Stimulated activated CD4-positive, alpha-beta T cell treated with anti-CD3 and anti-CD28 coated beads, Interleukin-15, amount 100 ng/mL, for 24 hours (primary cell): Measurements from ENCODE around the gene PAX7.
"Not testable (repeated sequence)": the region's sequence is repeated elsewhere in the genome, so short reads cannot be mapped to it uniquely, and the experiment has no call there.

Source experiments
- DNase-seq: peaks from one replicate; pipeline ENCODE4 v3.0.0-alpha.2; 2020

The PAX7 gene

DNA sequence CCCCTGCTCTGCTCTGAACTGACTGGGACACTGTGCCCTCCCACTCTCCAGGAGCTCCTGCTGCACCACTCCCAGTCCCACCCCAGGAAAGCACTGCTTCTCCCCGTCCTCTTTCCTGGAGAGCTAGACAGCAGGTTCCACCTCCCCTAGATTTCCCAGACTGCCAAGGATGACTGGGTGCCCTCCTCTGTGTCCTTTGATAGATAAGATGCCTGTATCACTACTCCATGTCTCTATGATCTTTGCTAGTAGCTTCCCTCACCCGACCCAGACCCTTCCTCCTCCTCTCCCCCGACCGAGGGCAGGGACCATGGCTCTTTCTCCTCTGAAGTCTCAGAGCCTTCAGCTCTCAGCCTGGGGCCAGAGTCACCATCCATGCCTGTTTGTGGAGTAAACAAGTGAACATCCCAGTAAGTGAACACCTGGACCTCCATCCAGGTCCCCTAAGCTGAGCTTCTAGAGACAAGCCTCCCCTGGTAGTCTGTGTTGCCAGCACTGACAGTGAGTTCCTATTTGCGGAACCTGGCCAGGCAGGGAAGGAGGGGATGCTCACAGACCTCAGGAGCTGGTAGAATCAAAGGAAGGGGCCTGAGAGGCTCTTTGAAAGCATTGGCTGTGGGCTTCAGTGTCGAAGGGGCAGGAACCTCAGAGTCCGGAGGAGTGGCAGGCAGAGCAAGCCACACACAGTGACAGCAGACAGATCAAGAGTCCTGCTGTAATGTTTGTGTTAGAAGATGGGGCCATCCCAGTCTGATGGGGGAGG is 104.0 kb downstream of the PAX7 start:
- no peak for DNase-seq

DNA sequence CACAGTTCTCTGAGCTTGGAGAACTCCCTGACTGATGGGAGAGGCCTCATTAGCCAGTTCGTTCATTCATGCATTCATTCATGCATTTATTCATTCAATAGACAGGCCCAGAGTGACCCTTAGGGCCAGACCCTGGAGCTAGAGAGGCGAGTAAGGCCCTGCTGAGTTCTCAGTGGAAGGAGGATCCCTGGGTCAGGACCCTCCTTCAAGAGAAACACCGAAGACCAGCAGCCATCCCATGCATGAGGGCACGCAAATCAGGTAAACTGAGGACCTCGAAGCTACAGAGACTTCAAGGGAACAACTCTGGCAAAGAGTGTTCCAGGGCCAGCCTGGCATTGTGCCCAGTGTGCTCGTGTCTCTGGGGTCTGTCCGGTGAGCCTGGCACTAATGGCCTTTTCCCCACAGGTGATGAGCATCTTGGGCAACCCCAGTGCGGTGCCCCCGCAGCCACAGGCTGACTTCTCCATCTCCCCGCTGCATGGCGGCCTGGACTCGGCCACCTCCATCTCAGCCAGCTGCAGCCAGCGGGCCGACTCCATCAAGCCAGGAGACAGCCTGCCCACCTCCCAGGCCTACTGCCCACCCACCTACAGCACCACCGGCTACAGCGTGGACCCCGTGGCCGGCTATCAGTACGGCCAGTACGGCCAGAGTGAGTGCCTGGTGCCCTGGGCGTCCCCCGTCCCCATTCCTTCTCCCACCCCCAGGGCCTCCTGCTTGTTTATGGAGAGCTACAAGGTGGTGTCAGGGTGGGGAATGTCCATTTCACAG is 104.8 kb downstream of the PAX7 start:
- no peak for DNase-seq

DNA sequence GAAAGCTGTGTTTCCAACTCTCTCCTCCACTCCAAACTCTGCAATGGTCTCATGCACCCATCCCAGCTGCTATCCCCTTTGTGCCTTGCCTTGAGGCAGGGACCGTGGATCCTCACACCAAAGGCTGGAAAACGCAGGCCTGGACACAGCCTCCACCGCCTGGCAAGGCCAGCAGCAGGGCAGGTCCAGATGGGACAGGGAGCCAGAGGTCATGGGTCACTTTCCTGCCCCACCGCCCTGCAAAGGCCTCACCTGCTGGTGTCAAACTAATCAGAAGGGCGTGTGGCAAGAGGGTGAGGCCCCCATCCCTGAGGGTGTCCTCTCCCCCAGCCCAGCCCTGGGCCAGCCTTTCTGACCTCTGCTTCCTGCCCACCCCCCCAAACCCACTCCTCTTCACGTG is 106.3 kb downstream of the PAX7 start:
- no peak for DNase-seq

DNA sequence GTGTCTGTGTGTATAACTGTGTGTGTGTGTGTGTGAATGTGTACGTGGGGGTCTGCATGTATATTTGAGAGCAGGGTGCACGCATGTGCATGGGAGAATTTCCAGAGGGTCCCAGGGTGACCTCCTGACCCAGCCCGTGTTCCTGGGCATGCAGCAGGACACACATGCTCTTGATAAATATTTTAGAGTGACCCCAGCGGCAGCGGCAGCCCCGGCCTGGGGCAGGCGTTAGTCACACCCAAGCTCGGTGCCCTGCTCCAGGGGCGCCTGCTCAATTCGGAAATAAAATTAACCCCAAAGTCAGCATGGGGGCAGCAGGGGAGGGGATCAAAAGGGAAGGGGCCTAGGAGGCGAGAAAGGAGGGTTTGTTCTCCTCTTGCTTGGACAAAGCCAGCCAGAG is 107.5 kb downstream of the PAX7 start:
- no peak for DNase-seq

DNA sequence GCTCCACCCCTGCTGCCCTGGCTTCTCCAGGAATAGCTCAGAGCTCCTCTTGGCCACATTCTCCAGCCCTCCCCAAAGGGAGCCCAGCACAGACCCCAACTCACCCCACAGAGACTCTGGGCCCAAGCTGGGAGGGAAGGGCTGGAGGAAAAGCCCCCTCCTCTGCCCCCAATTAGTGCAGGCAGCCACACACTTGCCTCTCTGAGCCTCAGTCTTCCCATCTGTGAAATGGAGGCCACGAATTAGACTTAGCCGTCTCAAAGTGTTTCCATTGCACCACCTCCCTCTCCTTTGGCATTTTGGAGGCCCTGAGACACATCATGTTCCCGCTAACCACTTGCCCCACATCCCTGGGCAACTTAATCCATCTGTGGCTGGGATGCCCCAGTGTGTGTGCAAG is 108.0 kb downstream of the PAX7 start:
- DNase-seq: no peak

DNA sequence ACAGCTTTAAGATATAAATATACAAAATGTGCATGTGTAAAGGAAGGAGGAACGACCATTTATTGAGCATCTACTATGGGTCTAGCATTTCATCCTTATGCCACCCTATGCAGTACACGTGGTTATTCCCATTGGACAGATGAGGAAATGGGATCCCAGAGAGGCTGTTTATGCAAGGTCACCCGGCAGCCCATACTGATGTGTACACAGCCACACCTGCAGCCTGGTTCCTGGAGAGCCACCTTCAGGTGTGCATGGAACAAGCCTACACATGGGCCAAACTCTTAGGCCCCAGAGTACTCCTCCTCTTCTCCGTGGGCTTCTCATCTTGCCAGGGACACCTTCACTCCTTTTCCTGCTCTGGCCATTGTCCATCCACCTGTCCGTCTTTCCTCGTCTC is 108.8 kb downstream of the PAX7 start:
- DNase-seq: no peak

DNA sequence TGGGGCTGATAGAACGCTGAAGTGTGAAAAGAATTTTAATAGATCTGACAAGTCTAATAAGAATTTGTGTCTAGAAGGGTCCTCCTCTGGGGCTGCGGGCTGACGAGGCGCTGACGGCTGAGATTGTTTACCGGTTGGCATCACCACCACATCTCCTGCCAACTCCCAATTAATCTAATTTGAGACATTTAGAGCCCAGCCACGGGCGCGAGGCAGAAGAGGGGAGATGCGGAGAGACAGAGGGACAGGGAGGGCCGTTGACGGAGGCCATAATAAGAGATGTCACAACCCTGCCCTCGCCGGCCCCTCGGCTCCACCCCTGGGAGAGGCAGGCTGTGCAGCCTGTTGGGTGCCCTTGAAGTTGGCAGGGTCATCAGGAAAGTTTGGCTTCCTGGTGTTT is 109.3 kb downstream of the PAX7 start:
- DNase-seq: no peak

DNA sequence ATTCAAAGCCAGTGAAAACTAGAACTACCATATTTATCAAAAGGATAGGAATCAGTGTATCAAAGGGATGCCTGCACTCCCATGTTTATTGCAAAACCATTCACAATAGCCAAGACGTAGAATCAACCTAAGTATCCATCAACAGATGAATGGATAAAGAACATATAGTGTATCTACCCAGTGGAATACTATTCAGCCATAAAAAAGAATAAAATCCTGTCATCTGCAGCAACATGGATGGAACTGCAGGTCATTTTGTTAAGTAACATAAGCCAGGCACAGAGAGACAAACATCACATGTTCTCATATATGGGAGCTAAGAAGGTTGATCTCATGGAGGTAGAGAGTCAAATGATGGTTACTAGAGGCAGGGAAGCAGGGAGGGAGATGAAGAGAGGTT is 110.0 kb downstream of the PAX7 start:
- no peak for DNase-seq

DNA sequence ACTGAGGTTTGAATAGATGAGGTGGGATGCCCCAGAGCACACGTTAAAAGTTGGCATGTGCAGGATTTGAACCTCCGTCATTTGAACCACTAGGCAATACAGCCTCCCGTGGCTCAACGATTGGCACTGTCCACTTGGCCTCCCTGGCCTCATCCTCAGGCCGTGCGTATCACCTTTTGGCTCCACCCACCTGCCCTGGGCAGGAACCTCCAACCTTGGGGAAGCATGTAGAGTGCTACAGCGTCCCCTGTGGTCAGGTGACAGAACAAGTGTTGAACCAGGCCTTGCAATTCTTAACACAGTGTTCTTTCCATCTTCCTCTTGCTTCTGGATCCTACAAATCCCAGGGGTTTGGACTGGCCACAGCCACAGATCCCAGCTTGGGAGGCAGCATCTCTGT is 112.6 kb downstream of the PAX7 start:
- no peak for DNase-seq

DNA sequence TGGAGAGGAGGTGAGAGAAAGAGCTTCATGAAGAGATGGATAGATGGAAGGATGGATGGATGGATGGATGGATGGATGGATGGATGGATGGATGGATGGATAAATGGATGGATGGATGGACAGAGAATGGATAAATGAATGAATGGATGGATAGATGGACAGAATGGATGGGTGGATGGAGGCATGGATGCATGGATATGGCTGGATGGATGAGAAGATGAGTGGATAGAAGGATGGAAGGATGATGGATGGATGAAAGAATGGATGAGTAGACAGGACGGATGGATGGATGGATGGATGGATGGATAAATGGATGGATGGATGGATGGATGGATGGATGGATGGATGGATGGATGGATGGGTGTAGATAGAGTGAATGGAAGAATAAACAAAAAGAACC is 113.7 kb downstream of the PAX7 start:
- not testable (repeated sequence) for DNase-seq

DNA sequence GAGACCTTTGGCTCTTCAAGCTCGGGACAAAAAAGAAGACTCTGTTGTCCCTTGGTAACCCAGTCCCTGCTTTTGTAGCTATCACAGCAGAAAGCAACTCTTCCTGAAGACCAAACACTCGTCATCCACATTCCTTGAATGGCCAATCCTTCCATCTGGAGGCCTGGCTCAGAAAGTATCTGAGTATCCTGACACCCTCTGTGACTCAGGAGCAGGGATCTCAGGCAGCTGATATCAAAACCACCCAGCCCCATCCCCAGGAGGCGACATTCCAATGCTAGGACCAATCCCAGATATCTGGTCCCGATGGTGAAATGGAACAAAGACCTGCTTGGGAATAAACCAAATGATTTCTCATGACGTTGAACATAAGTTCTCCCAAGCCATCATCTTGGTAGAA is 116.3 kb downstream of the PAX7 start:
- no peak for DNase-seq

DNA sequence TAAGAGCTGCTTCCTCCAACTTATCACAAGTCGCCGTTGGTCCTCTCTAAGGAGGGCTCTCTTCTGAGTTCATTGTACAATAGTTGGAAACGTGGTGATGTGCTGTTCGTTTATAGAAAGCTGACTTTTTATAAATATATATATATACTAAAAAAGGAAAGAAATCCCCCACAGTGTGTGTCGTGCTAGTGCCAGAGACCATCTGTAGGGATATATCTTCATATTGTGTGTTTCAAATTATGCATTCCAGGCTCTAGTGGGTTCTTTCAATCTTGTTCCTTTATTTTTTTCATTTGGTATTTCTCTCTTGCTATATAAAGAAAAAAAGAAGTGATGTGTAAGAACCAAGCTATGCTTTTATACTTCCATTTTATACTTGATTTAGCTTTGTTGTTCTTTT is 117.0 kb downstream of the PAX7 start:
- DNase-seq: no peak

DNA sequence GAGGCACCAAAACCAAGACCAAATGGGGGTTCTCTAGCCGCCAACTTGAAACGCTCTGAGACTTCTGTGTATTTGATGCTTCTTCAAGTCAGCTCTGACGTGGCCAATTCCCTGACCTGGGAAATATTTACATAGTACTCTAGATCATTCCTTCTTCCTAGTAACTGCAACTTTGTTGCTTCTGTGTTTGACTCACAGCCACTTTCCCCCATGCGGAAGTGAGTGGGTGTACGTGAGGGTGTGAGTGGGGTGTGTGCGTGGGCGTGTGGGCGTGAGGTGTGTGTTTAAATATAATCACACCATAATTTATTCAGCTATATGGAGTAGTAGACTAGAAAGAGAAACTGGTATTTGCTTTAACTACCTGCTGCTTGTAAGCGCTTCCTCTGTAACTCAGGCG is 117.8 kb downstream of the PAX7 start:
- no peak for DNase-seq

DNA sequence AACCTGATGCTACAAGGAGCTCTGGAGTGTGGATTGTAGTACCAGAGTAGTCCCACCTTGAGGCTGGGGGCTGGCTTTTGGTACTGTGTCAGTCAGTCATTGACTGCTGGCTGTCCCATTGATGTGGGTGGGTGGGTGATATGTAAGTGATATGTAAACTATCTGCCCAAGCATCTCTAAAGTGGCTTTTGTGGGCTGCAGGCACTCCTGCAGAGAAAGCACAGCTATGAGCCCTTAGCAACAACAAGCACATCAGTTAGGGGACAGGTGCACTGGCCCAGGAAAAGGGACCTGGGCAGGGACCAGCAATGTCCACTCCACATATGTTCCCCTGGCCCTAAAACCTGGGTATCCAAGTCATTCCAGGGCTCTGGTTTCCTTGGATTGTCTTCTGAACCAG is 118.9 kb downstream of the PAX7 start:
- no peak for DNase-seq

DNA sequence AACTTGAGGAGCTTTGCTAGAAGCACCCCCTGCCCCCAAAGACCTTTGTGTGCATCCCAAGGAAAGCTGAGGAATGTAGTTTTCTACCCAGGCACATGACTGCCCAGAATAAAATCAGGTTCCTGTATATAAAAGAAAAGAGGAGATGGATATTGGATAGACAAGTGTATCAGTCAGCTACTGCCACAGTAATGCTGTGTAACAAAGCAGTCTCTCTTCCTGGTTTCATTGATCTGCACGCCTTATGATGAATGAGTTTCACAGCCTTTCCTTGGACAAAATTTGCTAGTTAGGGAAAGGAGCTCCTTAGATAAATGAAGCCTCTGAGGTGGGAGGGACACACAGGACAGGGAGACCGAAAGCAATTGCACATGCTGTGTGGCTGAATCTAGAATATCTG is 120.0 kb downstream of the PAX7 start:
- no peak for DNase-seq

DNA sequence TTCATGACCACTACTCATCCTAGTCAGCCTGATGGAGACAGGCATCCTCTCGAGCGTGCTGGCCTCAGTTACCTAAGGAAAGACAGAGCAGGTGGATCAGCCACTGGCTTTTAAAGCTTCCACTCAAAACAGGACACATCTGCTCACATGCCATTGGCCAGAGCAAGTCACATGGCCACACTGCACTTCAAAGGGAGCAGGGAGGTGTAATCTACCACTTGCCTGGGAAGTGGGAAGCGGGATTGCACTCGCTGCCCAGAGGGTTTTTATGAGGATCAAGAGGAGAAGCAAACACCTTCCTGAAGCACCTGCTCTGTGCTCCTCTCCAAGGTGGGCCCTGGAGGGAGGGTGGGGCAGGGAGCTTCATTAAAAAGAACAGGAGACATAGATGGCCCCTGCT is 120.8 kb downstream of the PAX7 start:
- DNase-seq: no peak

DNA sequence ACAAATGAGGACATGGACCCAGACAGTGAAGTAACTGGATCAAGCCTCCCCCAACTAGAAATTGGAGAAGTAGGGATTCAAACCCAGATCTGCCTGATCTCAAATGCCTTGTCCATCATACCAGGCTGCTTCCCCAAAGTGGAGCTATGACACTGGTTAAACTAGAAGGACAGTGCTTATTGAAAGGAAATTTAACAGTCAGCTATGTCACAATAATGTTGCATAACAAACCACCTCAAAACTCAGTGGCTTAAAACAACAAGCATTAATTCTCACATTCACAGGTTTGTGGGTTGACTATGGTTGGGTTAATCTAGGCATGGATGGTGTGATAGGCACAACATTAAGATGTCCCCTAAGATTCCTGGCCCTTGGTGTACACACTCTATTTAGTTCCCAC is 121.8 kb downstream of the PAX7 start:
- DNase-seq: no peak

DNA sequence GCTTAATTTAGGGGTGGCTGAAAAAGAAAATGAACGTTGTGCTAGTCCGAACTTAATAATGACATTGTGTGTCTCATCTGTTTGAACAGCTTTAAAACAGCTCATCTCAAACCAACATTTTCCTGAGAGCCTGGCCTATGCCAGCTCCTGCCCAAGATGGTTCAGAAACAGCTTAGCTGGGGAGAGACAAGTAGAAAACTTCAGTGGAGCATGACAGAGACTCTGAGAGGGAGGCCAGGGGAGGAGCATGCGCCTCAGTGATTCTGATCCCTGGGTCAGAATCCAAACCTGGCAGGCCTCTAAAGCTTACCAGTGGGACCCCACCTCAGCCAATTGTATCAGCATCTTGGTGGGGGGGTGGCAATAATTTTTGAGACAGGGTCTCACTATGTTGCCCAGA is 129.5 kb downstream of the PAX7 start:
- no peak for DNase-seq

DNA sequence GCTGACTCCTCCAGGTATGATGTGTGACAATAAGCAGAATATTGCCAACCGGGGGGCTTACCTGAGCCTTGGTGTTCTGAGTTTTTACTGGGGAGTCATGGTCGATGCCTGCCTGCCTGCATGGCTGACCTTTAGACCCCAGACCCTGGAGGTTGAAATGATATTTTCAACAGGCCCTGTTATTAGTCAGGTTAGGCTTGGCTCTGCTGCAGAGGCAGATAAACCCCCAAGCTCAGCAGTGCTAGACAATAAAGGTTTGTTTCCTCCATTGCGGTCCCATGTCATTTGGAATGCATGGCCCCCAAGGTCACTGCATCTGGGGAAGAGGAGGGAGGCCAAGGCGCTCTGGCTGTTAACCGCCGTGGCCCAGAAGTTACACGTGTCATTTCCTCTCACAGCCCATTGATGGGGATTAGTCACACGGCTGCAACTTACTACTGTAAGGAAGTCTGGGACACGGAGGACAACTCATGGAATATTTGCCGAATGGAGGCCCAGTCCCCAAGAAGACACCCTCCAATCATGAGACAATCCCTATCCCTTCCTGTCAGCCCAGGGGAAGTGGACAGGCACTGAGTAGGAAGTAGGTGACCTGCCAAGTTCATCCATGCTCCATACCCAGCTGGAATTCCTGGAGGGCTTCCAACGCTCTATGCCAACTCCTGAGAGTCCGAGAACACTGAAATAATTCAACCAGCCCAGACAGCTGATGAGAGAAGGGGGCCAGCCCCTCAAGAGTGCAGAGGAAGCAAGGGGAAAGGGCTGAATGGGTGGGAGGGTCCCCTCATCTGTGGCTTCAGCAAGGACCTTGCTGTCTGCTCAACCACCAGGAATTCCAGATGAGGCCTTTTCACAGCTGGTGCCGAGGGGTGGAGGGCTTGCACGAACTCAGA is 131.5 kb downstream of the PAX7 start:
- DNase-seq: no peak

DNA sequence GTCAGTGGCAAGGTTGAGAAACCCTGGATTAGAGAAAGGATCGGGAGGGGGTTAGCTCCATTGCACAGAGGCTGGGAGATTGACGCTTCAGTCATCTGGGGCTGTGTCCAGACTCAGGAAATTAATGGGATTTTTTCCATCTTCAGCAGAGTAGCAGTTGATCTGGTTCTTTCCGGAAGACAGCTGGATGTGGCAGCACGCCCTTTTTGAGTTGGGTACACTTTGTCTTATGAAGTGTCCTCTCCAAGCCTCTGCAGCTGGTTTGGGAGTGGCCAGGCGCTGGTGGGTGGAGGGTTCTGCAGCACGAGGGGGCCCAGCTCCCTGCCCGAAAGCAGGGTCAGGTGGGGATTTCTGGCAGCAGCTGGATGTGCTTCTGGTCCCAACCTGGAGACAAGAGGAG is 133.7 kb downstream of the PAX7 start:
- no peak for DNase-seq

DNA sequence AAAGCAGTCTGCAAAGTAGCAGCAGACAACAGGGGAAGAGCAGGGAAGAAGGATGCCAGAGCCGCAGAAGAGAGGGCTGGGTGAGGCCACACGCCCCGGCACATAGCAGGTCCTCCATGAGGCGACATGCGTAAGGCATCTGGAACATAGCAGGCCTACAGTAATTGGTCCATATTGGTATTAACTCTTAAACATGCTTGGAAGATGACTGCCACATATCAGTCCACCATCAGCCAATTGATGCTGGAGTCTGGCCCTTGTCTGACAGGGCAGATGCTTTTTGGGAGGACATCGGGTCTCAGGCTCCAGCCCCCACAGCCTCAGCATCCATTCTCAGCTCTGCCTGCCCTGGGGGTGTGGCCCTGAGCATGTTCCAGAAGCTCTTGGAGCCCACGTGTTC is 135.1 kb downstream of the PAX7 start:
- no peak for DNase-seq

DNA sequence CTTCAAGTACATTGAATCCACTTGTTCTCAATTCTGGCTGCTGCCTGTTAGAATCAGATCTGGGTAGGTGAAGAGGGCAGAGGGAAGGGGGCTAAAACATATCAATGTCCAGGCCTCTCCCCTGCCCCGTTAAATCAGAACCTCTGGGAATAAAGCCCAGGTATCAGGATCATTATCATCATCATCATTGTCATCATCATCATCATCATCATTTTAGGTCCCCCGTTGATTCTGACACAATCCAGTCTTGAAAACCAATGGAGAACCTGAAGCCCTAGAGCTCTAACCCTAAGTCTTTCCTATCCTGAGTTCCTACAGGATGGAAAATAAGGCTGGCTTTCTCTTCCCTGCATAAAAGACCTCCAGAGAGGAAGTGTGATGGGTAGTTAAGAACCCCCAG is 135.7 kb downstream of the PAX7 start:
- no peak for DNase-seq

DNA sequence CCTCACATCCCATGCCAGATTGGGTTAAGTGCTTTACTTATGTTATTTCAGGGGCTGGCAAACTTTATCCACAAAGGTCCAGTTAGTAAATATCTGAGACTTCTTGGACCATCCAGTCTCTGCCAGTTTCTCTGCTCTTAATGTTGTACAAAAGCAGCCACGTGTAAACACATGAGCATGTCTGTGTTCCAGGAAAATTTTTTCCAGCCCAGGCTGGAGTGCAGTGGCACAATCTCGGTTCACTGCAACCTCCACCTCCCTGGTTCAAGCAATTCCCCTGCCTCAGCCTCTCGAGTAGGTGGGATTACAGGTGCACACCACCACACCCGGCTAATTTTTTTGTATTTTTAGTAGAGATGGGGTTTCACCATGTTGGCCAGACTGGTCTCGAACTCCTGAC is 136.9 kb downstream of the PAX7 start:
- not testable (repeated sequence) for DNase-seq

DNA sequence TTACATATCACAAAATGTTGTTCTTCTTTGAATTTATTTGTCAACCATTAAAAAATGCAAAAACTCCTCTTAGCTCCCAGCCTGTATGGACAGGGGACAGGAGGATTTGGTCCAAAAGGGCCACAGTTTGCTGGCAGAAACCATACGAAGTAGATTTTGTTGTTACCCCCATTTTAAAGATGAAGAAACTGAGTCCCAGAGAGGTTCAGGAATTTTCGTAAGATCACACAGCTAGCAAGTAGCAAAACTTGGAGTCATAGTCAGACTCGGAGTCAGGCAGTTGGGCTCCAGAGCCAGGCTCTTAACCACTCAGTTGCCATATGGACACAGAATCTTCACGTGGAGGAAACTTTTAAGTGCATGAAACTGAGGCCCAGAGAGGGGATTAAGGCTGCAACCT is 137.4 kb downstream of the PAX7 start:
- DNase-seq: no peak
